NB4 (cell line): ENCODE results near the gene ENOX1.

Experiments used
- DNase-seq: peaks from one replicate; pipeline ENCODE4 v3.0.0; 2010; ENCODE audit warnings: low read depth
- H3K4me3 ChIP-seq: one replicate; pipeline ENCODE4 v1.5.1; 2011; ENCODE audit warnings: mild to moderate bottlenecking, low read depth, low read length, moderate library complexity
- CTCF ChIP-seq: IDR thresholded peaks from one replicate; pipeline ENCODE4 v1.5.1; 2012; ENCODE audit warnings: low read depth, low read length
- MAX ChIP-seq: IDR thresholded peaks from 2 replicates; pipeline ENCODE4 v1.6.1; 2011; ENCODE audit warnings: low read depth, low read length
- MYC ChIP-seq: IDR thresholded peaks from 2 replicates; pipeline ENCODE4 v1.6.1; 2011; ENCODE audit warnings: low read depth, low read length
- POLR2A ChIP-seq: IDR thresholded peaks from 2 replicates; pipeline ENCODE4 v1.6.1; 2011; ENCODE audit warnings: mild to moderate bottlenecking; ENCODE audit not compliant: insufficient read length; ENCODE audit errors: extremely low read depth

Gene ENOX1

DNA sequence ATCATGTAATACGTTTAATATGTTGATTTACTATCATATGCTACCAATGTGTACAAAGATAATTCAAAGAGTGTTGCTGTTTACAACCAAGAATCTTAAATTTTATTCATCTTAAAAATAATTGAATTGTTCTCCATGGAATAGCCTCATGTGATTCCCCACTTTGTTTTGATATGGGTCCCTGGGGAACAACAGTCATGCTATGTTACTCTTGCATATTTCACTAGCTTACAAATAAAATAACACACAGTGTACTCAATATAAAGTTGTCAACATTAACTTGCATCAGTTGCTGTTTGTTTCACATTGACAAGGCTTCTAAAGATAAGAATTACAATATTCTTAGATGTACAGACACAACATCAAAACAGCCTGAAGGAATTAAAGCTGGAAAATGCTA lies 2.3 kb downstream of the ENOX1 start:
- TF ChIP-seq POLR2A (no peak), MAX (no peak), CTCF (no peak), MYC (no peak)
- no peak for DNase-seq
- no peak overlapping the region for H3K4me3 ChIP-seq

DNA sequence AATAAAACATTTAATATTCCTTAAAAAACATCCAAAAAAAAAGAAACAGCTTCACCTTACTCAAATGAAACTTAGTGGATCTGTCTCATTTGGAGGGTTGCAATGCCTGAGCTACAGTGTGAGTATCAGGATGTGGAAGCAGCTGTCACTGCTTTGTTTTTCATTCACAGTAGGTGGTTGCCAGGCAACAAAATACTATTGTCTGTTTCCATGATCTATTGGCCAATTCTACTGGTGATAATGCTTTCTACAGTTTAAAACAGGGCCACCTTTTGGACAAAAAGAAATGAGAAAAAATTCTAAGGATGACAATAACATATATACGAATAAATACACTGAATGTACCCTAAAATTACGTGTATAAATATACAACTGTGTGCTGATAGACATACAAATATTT lies 3.0 kb downstream of the ENOX1 start:
- DNase-seq, result no peak
- no peak overlapping the region for H3K4me3 ChIP-seq
- TF ChIP-seq POLR2A (no peak), MYC (no peak), MAX (no peak), CTCF (no peak)

GRCh38 chr13:43782686-43783085 lies 4.1 kb downstream of the ENOX1 start:
- no peak overlapping the region for H3K4me3 ChIP-seq
- no peak for TF ChIP-seq MYC
- no peak for TF ChIP-seq POLR2A
- TF ChIP-seq MAX, result no peak
- TF ChIP-seq CTCF, result no peak
- no peak for DNase-seq

DNA sequence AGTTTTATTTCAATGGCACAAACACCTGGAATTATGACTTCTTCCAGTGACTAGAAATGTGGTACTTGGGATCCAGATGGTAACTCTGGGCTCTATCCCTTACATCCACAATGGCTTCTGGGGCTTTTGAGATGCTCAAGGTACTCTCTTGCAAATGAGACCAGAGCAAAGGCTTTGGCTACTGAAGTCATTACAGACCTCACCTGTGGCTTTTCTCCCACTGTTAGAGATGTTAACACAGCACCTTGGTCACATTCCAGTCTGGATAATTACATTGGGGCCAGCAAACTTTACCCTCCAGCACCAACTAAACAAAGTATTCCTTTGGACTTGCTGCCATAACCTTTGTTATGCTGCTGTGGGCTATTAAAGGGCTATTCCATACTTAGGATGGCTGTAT lies 6.1 kb downstream of the ENOX1 start:
- no peak overlapping the region for H3K4me3 ChIP-seq
- TF ChIP-seq MAX, result no peak
- TF ChIP-seq POLR2A, result no peak
- TF ChIP-seq MYC, result no peak
- no peak for TF ChIP-seq CTCF
- DNase-seq, result no peak

- H3K4me3 ChIP-seq, result no peak overlapping the region
- TF ChIP-seq CTCF (no peak), MAX (no peak), MYC (no peak), POLR2A (no peak)
- no peak for DNase-seq
These were observed 10.2 kb downstream of the ENOX1 start for GRCh38 chr13:43776501-43777079.

- no peak for TF ChIP-seq MYC
- no peak for TF ChIP-seq POLR2A
- TF ChIP-seq MAX, result no peak
- TF ChIP-seq CTCF, result no peak
- no peak overlapping the region for H3K4me3 ChIP-seq
- DNase-seq, result no peak
These were observed 10.8 kb downstream of the ENOX1 start for GRCh38 chr13:43776006-43776405.
